Activated CD4-positive, alpha-beta memory T cell treated with anti-CD3 and anti-CD28 coated beads for 36 hours (primary cell): ENCODE data around the gene WASL. TPM values are rescaled to one million over a fixed set of nuclear protein-coding genes. Genes with fewer than 3 reads are reported as not detected.

Experiments
- CTCF ChIA-PET: fragments of 350-600 bp; sonication (Branson Sonifier 250); formaldehyde crosslinking; loops from one replicate; lab custom pipeline; 2021; ENCODE audit warnings: antibody characterized with exemption, inconsistent platforms; lab: Charles Lee
- POLR2A ChIA-PET: fragments of 350-600 bp; sonication (Branson Sonifier 250); formaldehyde crosslinking; loops from one replicate; lab custom pipeline; 2021; ENCODE audit warnings: antibody characterized with exemption; lab: Charles Lee
- DNase-seq: peaks from one replicate; pipeline ENCODE4 v3.0.0-alpha.2; 2020
- H3K27ac Mint-ChIP-seq: one replicate; pipeline ENCODE4 v1.8.0; 2021; ENCODE audit warnings: mixed read lengths
- H3K27me3 Mint-ChIP-seq: one replicate; pipeline ENCODE4 v1.8.0; 2021; ENCODE audit warnings: mixed read lengths
- H3K36me3 Mint-ChIP-seq: one replicate; pipeline ENCODE4 v1.8.0; 2021; ENCODE audit warnings: mixed read lengths
- H3K4me1 Mint-ChIP-seq: one replicate; pipeline ENCODE4 v1.8.0; 2021; ENCODE audit warnings: low read depth, mixed read lengths
- H3K4me3 Mint-ChIP-seq: one replicate; pipeline ENCODE4 v1.8.0; 2021; ENCODE audit warnings: mild to moderate bottlenecking, mixed read lengths
- H3K9me3 Mint-ChIP-seq: one replicate; pipeline ENCODE4 v1.8.0; 2021; ENCODE audit warnings: mixed read lengths
- intact Hi-C: fragments of 100-400 bp; cut with micrococcal nuclease; formaldehyde crosslinking; loops from one replicate; pipeline ENCODE4 v1.15.1; 2023
- total RNA-seq, 2 experiments: library from RNA; stranded (reverse); gene quantifications; one replicate each; pipeline ENCODE4 v1.2.3, GENCODE V29; 2021

WASL gene
- total RNA-seq, 2 experiments from 2014 or later = 5.1 to 5.9 TPM

DNA sequence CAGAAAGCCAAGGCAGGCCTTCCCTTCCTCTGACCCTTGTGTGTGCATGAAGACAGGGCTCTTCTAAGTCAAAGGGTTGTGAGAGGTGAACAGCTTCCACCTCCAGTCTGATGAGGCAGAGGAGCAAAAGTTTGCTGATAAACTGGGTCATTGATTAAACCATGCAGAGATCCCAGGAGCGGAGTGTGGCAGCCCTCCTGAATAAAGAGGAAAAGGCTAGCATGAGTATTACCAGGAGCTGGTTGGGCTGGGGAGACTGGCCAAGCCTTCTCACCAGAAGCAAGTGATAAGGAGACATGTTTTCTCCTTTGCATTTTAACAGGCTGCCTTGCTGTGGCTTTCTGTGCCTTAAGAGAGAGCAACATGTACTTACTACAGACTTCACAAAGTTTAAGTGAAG, 82.9 kb downstream of the WASL start:
- intact Hi-C loops = no loop called here
- no peak for DNase-seq
- no peaks in the 10 kb centered on the region for H3K36me3 Mint-ChIP-seq
- ChIA-PET CTCF (no interaction called here), POLR2A (no interaction called here)
- no peaks in the 10 kb centered on the region for H3K9me3 Mint-ChIP-seq
- no peak overlapping the region for H3K27ac Mint-ChIP-seq
- no peaks in the 10 kb centered on the region for H3K4me1 Mint-ChIP-seq
- peaks cover 12% of the 10 kb centered on the region for H3K27me3 Mint-ChIP-seq
- no peak overlapping the region for H3K4me3 Mint-ChIP-seq

DNA sequence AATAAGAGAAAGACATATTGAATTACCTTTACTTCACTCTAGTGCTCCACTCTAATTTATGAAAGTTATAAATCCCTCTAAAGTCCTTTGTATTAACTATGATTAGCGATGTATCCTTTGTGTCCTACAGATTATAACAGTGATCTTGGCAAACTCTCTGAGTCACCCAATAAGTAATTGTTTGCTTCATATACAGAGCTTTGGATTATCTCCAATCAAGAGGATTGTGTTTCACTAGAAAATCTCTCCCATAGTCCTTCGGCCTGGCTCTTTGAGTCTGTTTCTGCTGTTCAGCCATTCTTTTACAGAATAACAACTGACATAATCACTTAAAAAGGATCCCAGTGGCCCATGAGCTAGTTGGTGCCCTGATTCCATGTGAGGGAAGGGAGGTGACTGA, 83.6 kb downstream of the WASL start:
- POLR2A ChIA-PET = no interaction called here
- peaks cover 12% of the 10 kb centered on the region for H3K27me3 Mint-ChIP-seq
- CTCF ChIA-PET = no interaction called here
- no peaks in the 10 kb centered on the region for H3K36me3 Mint-ChIP-seq
- H3K27ac Mint-ChIP-seq = no peak overlapping the region
- intact Hi-C loops = no loop called here
- no peaks in the 10 kb centered on the region for H3K4me1 Mint-ChIP-seq
- DNase-seq = no peak
- H3K9me3 Mint-ChIP-seq = no peaks in the 10 kb centered on the region
- no peak overlapping the region for H3K4me3 Mint-ChIP-seq

DNA sequence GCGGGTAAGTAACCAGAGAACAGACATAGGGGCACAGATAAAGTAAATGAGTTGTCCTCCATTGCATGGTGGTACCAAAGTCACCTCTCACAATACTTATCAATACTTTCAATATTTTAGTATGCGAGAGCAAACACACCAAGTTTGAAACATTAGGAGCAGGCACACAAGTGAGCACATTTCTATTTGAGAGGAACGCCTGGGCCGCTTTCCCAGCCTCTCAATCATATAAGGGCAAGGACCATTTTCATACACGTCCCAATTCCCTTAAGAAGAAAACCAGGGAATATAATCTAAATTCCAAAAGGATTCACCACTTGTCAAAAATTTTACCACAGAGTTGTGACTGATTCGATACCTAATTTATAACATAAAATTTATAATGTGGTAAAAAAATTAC, 85.6 kb downstream of the WASL start:
- H3K4me1 Mint-ChIP-seq = no peaks in the 10 kb centered on the region
- DNase-seq = no peak
- no peaks in the 10 kb centered on the region for H3K9me3 Mint-ChIP-seq
- intact Hi-C loops = no loop called here
- POLR2A ChIA-PET = no interaction called here
- peaks cover 15% of the 10 kb centered on the region for H3K27me3 Mint-ChIP-seq
- no peak overlapping the region for H3K27ac Mint-ChIP-seq
- H3K4me3 Mint-ChIP-seq = no peak overlapping the region
- CTCF ChIA-PET = no interaction called here
- no peaks in the 10 kb centered on the region for H3K36me3 Mint-ChIP-seq

DNA sequence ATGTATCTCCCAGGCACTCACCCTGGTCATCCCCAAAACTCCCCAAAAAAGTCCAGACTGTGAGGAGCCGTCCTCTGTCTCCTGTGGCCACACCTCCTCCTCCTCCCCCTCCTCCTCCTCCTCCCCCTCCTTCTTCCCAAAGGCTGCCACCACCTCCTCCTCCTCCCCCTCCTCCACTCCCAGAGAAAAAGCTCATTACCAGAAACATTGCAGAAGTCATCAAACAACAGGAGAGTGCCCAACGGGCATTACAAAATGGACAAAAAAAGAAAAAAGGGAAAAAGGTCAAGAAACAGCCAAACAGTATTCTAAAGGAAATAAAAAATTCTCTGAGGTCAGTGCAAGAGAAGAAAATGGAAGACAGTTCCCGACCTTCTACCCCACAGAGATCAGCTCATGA, 86.0 kb downstream of the WASL start:
- H3K27me3 Mint-ChIP-seq = peaks cover 15% of the 10 kb centered on the region
- POLR2A ChIA-PET = no interaction called here
- no peak overlapping the region for H3K27ac Mint-ChIP-seq
- intact Hi-C loops = no loop called here
- no peaks in the 10 kb centered on the region for H3K4me1 Mint-ChIP-seq
- CTCF ChIA-PET = no interaction called here
- H3K9me3 Mint-ChIP-seq = no peaks in the 10 kb centered on the region
- no peak overlapping the region for H3K4me3 Mint-ChIP-seq
- DNase-seq = no peak
- H3K36me3 Mint-ChIP-seq = no peaks in the 10 kb centered on the region

DNA sequence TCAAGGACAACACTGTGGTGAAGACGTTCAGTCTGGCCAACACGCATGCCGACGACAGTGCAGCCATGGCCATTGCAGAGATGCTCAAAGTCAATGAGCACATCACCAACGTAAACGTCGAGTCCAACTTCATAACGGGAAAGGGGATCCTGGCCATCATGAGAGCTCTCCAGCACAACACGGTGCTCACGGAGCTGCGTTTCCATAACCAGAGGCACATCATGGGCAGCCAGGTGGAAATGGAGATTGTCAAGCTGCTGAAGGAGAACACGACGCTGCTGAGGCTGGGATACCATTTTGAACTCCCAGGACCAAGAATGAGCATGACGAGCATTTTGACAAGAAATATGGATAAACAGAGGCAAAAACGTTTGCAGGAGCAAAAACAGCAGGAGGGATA, 86.5 kb downstream of the WASL start:
- Mint-ChIP-seq H3K36me3 (no peaks in the 10 kb centered on the region), H3K27me3 (peaks cover 15% of the 10 kb centered on the region), H3K4me3 (no peak overlapping the region), H3K4me1 (no peaks in the 10 kb centered on the region), H3K27ac (no peak overlapping the region), H3K9me3 (no peaks in the 10 kb centered on the region)
- ChIA-PET CTCF (interaction anchor here (1.0 kb wide), 1 partner anchor 39 kb away, joined by 3 read pairs; no protein-coding TSS in a partner anchor), POLR2A (no interaction called here)
- intact Hi-C loops = no loop called here
- DNase-seq = no peak

DNA sequence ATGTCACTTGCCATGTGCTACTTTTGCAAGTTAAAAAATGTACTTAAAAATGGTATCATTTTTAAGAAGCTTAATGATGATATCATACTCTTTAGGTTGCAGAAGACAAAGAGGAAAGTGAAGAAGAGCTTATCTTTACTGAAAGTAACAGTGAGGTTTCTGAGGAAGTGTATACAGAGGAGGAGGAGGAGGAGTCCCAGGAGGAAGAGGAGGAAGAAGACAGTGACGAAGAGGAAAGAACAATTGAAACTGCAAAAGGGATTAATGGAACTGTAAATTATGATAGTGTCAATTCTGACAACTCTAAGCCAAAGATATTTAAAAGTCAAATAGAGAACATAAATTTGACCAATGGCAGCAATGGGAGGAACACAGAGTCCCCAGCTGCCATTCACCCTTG, 87.0 kb downstream of the WASL start:
- Mint-ChIP-seq H3K27me3 (peaks cover 15% of the 10 kb centered on the region), H3K27ac (no peak overlapping the region), H3K9me3 (no peaks in the 10 kb centered on the region), H3K36me3 (no peaks in the 10 kb centered on the region), H3K4me3 (no peak overlapping the region), H3K4me1 (no peaks in the 10 kb centered on the region)
- intact Hi-C loops = no loop called here
- ChIA-PET POLR2A (no interaction called here), CTCF (interaction anchor here (1.0 kb wide), 1 partner anchor 39 kb away, joined by 3 read pairs; no protein-coding TSS in a partner anchor)
- no peak for DNase-seq

DNA sequence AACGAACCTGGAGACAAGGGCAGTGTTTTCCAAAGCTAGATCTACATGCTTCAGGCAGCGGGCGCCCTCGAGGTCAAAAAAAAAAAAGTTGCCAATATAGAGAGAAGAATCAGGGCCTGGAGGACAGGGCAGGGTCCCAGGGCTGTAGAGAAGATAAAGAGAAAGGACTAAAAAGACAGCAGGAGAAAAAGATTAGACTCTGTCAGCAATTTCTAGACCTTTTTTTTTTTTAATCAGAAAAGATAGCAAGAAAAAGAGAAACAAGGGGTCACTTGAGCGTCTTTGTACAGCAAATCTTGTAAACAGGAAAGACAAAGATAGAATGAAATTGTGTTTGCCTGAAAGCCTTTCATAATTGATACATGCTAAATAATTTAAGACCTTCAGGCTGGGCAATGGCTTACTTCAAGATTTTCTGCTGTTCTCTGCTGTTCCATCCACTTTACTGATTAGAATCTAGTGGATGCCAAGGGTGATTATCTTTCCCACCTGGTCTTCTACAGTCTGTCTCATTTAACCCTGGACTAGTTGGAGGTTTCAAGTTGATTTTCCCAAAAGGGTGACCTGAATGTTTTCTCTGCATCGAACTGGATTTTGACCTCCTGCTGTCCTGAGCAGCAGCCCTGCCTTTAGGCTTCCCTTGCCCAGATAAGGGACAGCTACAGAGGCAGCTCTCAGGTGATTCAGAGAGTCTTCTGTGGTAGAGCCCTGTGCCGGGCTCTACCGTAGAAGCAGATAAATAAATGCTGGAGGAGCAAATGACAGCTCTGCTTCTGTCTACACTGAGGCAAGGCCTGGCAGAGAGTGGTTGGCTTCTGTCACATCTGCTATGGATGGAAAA, 88.1 kb downstream of the WASL start:
- Mint-ChIP-seq H3K36me3 (no peaks in the 10 kb centered on the region), H3K9me3 (no peaks in the 10 kb centered on the region), H3K4me1 (no peaks in the 10 kb centered on the region), H3K4me3 (no peak overlapping the region), H3K27me3 (peaks cover 15% of the 10 kb centered on the region), H3K27ac (no peak overlapping the region)
- ChIA-PET POLR2A (no interaction called here), CTCF (interaction anchor here (1.0 kb wide), 1 partner anchor 40 kb away, joined by 3 read pairs; no protein-coding TSS in a partner anchor)
- DNase-seq = no peak
- intact Hi-C loops = no loop called here

DNA sequence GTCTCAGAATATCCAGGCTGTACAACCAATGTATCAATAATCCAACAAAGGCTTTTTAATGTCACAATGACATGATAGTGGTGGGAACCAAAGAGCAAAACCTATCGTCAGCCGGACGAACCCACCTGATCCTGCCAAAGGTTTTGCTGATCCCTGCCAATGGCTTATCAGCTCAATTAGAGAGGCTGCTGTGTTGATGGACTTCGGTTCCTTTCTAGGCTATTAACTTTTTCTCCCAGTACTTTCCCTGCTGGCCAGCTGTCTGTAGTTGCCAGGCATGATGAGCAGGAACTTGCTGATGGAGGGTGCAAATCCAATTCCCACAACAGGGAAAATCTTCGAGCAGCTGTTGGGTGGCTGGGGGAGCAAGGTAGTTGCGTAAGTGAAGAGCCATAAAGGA, 90.8 kb downstream of the WASL start:
- no peak for DNase-seq
- Mint-ChIP-seq H3K36me3 (no peaks in the 10 kb centered on the region), H3K27ac (no peak overlapping the region), H3K27me3 (peaks cover 13% of the 10 kb centered on the region), H3K4me3 (no peak overlapping the region), H3K4me1 (no peaks in the 10 kb centered on the region), H3K9me3 (no peaks in the 10 kb centered on the region)
- intact Hi-C loops = no loop called here
- CTCF ChIA-PET = interaction anchor here (1.4 kb wide), 1 partner anchor 34 kb away, joined by 3 read pairs; no protein-coding TSS in a partner anchor
- POLR2A ChIA-PET = no interaction called here

DNA sequence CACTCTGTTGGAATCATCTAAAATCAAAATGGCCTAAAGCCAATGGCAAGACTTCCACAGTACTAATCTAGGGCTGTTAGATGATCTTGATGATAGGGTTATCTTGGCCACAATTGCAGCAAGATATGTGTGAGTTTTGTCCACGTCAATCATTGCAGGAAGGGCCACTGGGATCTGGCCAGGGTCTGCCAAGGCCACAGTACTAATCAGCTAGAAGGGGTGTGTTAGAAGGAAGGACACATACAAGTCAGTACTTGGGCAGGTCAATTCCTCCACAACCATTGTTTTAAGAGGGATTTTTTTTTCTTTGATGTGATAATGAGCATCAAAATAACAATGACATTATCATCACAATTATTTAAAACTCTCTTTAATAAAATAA, 91.5 kb downstream of the WASL start:
- ChIA-PET POLR2A (no interaction called here), CTCF (interaction anchor here (1.4 kb wide), 1 partner anchor 33 kb away, joined by 3 read pairs; no protein-coding TSS in a partner anchor)
- H3K9me3 Mint-ChIP-seq = no peaks in the 10 kb centered on the region
- H3K4me1 Mint-ChIP-seq = no peaks in the 10 kb centered on the region
- peaks cover 6% of the 10 kb centered on the region for H3K27me3 Mint-ChIP-seq
- no peak overlapping the region for H3K4me3 Mint-ChIP-seq
- no peaks in the 10 kb centered on the region for H3K36me3 Mint-ChIP-seq
- intact Hi-C loops = no loop called here
- H3K27ac Mint-ChIP-seq = no peak overlapping the region
- DNase-seq = no peak

DNA sequence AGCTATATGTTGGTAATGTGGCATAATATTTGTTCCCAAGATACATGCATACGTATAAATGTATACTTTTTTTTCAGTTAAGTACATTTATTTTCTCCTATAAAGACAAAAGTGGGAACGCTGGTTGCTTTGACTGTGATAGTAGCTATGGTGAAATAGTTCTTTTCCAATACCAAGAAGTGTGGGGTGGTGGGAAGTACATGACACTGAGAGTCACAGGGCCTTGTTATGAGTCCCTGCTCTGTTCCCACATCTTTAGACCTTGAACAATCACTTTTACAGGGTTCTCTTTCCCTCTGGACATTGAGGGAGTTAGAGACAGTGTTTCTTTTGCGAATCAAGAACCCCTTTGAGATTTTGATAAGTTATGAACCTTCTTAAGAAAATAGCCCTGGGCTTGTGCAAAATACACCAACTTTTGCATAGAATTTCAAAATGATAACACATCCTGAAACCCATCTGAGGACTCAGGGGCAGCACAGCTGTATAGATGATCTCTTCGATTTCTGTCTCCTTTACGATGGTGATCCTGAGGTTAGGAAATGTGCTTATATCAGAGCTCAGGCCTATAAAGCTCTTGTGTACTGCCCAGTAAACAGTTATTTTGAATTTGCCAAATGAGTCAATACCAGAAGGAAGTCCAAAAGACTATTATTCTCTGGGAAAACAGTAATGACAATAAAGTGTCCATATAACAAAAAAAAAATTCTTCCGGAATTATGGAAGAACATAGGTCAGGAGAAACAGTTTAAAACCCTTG, 92.1 kb downstream of the WASL start:
- no peaks in the 10 kb centered on the region for H3K9me3 Mint-ChIP-seq
- intact Hi-C loops = no loop called here
- peaks cover 3% of the 10 kb centered on the region for H3K27me3 Mint-ChIP-seq
- DNase-seq = no peak
- no peak overlapping the region for H3K27ac Mint-ChIP-seq
- no peaks in the 10 kb centered on the region for H3K4me1 Mint-ChIP-seq
- ChIA-PET POLR2A (no interaction called here), CTCF (no interaction called here)
- H3K36me3 Mint-ChIP-seq = no peaks in the 10 kb centered on the region
- no peak overlapping the region for H3K4me3 Mint-ChIP-seq

DNA sequence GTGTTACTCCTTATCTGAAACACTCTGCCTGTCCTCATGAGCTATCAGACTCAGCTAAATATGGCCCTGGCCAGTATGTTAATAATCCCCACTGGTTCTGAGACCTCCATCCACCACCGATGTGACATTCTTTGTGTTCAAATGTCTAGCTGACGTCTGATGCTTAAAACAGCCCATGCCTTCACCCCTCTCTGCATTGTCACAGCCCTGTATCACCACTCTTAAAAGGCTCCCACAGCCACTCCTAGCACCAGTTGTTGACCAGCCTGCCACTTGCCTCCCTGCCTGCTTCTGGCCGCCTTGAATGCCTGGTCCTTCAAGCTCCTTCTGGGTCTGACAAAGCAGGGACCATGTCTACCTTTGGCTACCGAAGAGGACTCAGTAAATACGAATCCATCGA, 93.2 kb downstream of the WASL start, which contains the start of gene LMOD2:
Gene LMOD2 (plus strand): TSS at position 253 of the 400 bp plus-strand sequence. CDS start 98 bp downstream, at position 351.
- no peak for DNase-seq
- Mint-ChIP-seq H3K27ac (no peak within 1 kb of the TSS), H3K4me3 (no peak within 1 kb of the TSS), H3K36me3 (no peaks in the 10 kb centered on the region), H3K27me3 (peaks cover 5% of the 10 kb centered on the region), H3K9me3 (no peaks in the 10 kb centered on the region), H3K4me1 (no peaks in the 10 kb centered on the region)
- POLR2A ChIA-PET = no interaction called here
- CTCF ChIA-PET = no interaction called here
- intact Hi-C loops = no loop called here

DNA sequence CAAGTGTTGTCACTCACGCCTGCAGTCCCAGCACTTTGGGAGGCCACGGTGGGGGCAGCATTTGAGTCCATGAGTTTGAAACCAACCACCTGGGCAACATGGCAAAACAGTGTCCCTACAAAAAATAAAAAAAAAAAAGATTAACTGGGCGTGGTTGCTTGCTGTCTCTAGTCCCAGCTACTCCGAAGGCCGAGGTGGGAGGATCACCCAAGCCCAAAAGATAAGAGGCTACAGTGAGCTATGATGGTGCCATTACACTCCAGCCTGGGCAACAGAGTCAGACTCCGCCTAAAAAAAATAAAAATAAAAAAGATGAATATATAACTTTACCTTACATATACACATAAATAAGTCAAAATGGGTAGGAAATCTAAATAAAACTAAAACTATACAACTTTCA, 95.6 kb downstream of the WASL start:
- ChIA-PET CTCF (no interaction called here), POLR2A (no interaction called here)
- Mint-ChIP-seq H3K4me1 (no peaks in the 10 kb centered on the region), H3K27me3 (peaks cover 3% of the 10 kb centered on the region), H3K36me3 (no peaks in the 10 kb centered on the region), H3K4me3 (no peak overlapping the region), H3K27ac (no peak overlapping the region), H3K9me3 (no peaks in the 10 kb centered on the region)
- intact Hi-C loops = no loop called here
- no peak for DNase-seq
